Renal pelvis (tissue), 4 donors: ENCODE results near the gene GALNT1. TPM values are rescaled to one million over a fixed set of nuclear protein-coding genes. Genes with fewer than 3 reads are reported as not detected.
A peak's percentile ranks its signal among the peaks of the same experiment; 100 is the strongest.

ENCODE experiments used
- DNase-seq: peaks from one replicate; pipeline ENCODE4 v3.0.0-alpha.2; 2013
- polyA plus RNA-seq, 3 donors: library from polyadenylated mRNA; unstranded; fragments of 120-200 nt; gene quantifications; one replicate each; pipeline ENCODE4 v1.2.1, GENCODE V29; 2013; ENCODE audit not compliant: insufficient read length in 3 of 3

Gene GALNT1
- polyA plus RNA-seq, 3 donors: 56.2 to 63.1 (median 59.7) TPM

DNA sequence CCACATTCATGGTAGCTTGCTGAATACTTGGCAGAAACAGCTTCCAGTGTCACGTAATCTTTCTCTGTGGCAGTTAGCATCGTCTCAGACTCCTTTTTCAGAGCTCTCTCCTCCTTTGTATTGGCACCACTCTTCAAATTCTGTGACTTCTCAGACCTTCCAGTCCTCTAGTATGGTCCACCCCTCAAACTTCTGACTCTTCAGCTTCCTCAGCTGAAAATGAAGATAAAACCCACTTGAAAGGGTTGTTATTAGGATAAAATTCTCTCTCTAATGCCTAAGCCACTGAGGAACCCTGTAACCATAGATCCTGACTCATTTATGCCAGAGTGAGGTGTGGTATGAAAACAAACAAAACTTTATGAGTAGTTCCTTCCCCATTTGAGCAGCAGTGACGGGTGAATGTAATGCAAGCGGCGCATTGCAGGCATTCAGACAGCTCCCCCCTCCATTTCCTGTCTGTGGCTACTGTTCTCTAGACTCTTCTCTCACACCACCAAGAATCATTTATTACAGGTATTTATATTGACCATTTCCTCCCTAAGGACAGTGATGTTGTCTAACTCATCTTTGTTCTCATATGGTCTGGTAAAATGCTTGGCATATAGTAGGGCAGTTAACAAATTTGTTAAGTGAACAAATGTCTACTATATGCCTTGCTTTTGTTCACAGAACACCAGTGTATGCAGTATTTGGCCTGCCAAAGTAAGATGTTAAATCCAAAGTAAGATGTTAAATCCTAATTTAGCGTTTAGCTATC is 35.3 kb downstream of the GALNT1 start:
- no peak for DNase-seq

DNA sequence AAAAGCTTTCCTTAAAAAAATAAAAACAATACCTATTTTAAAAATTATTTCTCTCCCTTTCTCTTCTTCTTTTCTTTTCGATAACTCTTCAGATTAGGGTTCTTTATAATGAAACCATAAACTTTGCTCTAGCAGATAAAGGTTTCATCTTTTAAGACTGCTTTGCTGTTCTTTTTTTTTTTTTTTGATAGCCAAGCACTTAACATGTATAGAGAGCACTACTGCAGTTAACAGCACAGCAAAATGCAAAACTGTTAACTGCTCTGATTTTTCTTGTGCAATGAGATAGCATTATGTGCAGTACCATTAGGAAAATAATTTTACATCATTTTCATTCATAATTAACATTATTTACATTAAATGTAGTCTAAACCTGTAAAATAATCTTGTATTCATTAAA is 36.3 kb downstream of the GALNT1 start:
- no peak for DNase-seq

DNA sequence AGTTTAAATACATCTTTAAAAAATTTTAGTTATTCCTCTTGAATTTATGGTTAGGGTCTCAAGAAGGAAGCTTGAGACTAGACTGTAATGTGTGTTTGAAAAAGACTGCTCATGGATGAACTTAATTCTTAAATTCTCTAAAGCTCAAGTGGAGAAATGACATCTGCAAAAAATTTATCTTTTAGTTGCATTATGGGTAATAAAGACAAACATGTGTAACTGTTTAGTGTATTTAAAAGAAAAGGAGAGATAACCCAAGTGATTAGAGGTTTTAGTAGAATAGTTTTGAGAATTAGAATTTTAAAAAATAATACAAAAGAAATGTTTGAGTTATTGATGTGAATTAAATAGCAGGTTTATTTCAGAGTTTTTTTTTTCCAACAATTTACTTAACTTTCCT is 36.7 kb downstream of the GALNT1 start:
- no peak for DNase-seq

DNA sequence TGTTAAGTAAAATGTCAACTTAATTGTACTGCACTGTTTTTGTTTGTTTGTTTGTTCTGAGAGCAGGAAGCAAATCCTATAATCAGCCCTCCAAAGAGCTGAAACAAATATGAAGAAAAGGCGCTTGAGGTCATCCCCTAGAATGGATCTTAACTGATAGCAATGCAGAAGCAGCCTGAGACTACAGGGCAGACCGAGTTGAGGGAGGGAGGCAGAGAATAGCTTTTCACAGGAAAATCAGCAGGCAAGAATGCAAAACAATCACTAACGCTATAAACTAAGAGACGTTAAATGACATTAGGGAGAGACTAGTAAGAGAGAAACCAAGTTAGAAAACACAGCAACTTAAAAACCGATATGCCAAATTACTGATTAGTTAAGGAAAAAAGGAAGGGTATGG is 37.2 kb downstream of the GALNT1 start:
- no peak for DNase-seq

DNA sequence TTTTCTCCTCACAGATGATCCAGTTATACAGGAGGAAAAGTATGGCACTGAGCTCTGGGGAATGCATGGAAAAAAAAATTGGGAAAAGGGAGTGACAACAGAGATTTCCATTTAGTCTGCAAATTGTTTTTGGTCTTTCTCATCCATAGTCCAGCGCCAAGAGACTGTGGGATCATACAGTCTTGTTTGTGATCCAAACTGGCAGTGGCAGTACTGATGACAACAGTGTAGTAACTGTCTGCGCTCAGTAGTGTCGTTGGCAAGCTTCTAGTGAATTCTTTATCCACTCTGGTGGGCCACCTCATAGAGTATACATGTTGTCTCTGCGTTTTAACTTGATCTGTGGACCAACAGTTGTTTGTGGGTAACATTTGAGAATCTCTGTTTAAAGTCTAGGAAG is 37.9 kb downstream of the GALNT1 start:
- no peak for DNase-seq

DNA sequence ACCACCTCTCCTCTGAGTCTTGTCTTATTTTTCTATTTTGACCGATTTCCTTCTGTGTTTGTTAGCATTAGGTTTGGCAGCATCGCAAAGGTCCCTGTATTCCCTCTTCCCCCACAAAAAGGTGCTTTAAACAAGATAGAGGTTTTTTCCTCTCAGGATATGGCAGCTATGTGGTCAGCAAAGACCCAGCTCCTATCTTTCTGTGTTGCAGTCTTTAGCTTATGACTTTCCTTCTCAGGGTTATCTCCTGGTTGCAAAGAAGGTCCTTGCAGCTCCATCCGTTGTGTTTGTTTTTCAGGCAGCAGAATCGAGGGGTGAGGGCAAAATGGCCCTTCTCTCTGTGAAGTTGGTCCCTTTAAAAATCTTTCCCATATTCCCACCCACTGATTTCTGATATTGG is 38.4 kb downstream of the GALNT1 start:
- no peak for DNase-seq

DNA sequence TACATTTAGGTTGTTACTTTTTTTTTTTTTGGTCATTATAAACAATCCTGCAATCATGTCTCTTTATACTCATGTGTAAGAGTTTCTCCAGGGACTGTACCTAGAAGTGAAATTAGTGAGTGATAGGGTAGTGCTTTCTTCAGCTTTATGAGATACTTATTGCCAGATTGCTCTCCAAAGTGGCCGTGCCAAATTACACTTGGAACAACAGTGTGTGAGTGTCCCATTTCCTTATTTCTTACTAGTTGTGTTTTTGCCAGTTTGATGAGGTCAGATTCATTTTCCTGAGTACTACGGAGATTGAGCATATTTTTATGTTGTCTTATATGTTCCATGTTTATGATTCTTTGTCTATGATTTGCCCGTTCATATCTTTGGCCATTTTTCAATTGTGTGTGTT is 39.2 kb downstream of the GALNT1 start:
- DNase-seq: no peak

DNA sequence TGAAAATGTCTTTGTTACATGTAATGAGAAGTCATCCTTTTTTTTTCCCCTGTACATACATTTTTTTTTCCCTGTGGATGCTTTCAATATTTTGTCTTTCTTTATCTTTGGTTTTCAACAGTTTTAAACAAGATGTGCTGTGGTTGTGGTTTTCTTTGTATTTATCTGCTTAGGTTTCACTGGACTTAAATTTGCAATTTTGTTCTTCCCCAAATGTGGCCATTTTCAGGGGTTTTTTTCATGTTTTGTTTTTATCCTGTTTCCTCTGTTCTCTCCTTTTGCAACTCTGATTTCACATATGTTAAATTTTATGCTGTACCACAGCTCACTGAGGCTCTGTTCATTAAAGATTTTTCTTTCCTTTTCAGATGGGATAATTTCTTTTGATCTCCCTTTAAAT is 41.7 kb downstream of the GALNT1 start:
- no peak for DNase-seq

DNA sequence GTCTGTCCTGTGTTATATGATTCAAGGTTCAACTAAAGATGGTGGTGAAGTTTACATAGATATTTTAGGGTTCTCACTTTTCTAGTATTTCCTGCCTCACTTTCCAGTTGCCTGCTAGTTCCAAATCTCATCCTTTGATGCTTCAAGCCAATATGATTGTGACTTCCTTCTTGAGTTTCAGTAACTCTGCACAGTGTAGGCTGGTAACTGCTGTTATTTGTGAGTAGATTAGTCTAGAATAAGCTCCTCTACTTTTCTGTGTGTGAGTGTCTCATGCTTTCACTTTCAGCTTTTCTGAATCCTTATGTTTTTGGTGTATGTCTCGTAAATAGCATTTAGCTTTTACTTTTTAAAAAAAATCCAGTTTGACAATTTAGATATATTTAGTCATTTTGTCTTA is 42.6 kb downstream of the GALNT1 start:
- DNase-seq: no peak

DNA sequence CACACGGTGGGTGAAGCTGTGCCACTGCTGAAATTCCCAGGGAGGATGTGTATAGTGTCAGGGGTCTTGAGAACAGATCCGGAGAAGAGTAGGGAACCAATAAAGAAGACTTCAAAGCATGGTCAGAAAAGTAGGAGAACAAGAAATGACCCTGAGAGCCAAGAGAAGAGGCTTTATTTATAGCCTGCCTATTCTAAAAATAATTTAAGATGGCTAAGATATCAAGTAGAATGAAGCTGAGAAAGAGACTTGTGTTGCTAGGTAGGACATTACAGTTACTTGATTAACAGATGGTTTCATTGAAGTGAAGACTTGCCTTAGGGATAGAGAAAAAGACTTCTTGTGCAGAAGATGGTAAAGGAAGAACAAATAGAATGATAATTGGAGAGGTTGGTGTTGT is 43.7 kb downstream of the GALNT1 start:
- DNase-seq: no peak

DNA sequence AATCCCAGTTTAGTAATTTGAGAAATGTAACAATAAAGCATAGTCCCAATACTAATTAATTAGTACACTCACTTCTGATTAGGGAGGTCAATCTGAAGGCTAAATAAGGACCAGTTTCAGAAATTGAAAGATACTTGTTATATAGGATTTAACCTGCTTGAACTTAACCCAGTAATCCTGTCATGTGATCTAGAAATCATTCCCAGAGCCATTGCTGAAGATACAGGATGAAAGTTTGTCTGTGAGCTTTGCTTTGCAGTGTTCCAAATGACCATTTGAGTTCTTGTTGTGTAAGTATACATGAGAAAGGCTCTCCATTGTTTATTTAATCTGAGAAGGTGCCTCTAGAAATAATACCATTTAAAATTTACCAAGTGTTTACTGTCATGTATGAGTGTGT is 52.2 kb downstream of the GALNT1 start:
- DNase-seq: no peak

DNA sequence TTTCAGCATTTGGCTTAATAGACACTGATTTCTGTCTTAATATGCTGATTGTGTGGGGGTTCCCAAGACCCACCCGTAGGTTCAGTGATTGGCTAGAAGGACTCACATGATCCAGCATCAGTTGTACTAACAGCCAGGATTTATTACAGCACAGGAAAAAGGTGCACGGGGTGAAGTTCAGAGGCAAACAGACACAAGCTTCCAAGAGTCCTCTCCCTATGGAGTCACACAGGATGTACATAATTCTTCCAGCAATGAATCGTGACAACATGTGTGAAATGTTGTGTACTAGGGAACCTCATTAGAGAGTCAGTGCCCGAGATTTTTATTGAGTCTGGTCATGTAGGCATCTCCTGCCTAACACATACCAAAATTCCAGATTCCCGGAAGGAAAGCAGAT is 52.8 kb downstream of the GALNT1 start:
- no peak for DNase-seq

DNA sequence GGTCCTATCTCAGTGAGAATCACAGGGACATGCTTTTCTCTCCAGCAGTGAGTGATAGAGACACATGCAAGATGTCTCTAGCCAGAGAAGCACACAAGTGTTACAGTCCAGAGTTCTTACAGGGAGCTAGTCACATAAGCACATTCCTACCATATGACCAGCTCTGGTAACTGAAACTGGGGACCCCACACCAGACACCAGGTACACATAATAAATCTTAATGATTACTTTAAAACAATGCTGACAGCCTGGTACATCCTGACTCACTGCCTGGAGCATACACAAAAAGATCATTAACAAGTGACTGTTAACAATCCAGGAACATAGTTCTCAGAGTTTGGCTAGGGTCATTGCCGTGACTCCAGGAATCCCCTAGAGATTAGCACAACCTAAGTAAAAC is 53.6 kb downstream of the GALNT1 start:
- no peak for DNase-seq

DNA sequence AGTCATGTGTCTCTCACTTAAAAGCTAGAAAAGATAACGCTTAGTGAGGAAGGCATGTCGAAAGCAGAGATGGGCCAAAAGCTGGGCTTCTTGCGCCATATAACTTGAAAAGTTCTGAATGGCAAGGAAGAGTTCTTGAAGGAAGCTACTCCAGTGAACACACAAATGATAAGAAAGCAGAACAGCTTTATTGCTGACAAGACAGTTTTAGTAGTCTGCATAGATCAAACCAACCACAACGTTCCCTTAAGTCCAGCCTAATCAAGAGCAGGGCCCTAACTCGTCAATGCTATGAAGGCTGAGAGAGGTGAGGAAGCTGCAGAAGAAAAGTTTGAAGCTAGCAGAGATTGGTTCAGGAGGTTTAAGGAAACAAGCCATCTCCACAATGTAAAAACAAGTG is 55.7 kb downstream of the GALNT1 start:
- no peak for DNase-seq

DNA sequence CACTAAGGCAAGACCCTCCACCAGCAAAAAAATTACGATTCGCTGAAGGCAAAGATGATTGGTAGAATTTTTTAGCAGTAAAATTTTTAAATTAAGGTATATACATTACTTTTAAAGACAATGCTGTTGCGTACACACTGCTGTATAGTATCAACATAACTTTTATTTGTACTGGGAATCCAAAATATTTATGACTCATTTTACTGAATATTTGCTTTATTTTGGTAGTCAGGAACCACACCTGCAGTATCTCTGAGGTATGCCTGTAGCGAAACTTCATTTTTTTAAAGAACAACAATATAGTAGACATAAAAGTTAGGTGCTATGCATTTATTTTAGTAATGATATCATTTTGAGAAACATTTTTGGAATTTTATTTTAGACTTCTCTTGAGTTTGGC is 57.8 kb downstream of the GALNT1 start:
- DNase-seq: no peak

DNA sequence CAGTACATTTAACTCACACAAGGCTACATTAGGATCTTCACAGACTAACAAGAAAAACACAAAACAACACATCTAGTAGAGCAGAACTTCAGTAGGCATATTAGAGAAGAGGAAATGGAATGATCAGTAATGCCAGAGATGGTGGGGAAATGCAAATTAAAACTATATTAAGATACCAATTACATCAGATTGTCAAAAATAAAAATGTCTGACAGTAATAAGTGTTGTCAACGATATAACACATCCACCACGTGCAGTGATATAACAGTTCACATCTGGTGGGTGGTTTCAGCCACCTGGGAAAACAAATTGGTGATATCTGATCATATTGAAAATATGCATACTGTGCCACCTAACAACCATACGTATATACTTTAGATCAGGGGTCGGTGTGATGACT is 59.9 kb downstream of the GALNT1 start:
- no peak for DNase-seq

DNA sequence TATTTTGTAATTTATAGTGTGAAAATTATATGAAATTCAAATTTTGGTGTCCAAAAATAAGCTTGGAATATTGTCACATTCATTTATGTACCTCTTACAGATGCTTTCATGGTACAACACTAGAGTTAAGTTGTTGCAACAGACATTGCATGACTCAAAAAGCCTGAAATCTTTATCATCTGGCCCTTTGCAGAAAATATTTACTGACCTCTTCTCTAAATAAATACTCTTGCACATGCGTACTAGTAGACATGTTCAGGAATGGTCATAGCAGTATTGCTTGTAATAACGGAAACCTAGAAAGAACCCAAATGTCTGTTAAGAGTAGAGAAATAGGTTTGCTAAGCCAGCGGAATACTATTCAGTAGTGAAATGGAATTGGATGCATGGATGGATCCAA is 60.4 kb downstream of the GALNT1 start:
- no peak for DNase-seq

DNA sequence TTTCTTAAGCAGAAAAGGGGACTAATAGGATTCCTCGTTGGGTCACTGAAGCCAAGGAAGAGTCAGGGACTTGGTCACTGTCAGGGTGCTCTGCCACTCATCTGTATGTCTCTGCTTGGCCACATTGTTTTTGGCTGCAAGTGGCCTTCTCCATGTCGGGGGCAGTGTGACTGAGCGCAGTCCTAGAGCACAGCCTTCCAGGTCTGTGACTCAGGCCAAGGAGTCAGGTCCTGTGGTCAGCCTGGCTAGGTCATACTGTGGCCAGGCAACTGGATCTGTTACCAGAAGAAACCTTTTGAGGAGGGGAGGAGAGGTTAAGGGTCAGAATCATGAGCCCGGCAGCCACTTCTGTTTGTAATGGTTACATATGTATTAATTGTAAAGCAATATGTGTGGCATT is 61.3 kb downstream of the GALNT1 start:
- DNase-seq: no peak

DNA sequence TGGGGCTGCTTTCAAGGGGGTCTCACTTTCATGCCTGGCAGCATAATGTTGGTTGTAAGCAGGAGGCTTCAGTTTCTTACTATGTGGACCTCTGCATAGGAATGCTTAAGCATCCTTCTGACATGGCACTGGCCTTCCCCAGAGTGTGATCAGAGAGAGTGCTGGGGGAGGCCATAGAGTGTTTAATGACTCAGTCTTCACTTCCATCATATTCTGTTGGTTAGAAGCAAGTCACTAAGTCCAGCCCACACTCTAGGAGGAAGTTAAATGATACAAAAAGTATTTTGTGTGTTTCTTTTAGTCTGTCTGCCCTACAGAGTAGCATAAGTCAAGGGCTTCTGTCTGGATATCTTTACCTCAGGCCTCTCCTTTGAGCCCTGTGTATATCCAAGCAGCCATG is 64.9 kb downstream of the GALNT1 start:
- DNase-seq: no peak

DNA sequence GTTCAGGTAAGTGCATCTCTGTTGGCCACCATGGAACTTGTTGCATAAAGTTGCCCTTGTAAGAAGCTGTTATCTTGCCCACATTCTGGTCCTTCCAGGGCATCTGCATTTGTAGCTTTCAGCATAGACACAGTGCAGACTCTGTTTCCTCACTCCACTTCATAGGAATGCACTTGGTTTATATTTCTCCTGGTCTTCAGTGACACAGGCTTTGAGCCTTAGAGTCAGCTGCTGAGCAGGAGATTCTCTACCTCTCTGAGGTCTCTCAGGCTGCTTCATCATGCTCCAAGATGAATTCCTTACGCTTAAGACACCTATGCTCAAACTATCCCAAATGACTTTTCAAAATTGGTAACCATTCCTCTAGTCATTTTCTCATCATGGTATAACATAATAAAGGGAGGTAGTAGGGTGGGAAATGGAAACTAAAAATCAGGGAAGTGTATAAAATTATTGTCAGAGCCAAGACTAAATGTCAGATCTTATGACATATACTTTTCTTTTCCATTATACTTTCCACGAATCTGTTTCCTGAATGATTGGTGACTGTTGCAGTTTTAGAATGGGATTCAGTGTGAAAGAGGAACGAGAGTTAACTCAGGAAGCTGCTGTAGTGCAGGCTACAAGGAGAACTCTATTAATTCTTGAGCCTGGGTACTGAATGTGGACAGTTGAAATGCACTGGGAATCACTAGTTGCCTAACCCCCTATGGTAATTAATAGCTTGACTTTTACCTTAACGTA is 72.0 kb downstream of the GALNT1 start:
- no peak for DNase-seq

DNA sequence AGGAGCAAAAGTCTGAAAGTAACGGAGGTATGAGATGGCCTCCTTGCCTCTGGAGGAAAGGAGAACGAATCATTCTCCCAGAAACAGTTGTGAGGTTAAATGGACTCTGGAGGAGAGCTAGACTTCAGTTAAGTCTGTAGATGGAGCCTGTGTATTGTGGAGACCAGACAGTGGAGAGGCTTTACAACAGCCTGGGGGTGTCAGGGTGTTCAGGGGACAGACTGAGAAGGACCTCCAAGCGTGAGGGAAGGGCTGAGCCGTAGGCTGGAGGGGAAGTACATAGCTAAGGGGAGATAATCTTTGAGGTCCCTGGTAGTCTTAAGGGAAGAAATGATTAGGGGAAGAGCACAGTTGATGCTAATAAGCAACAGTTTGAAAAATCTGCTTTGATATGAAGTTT is 76.6 kb downstream of the GALNT1 start:
- DNase-seq: no peak

DNA sequence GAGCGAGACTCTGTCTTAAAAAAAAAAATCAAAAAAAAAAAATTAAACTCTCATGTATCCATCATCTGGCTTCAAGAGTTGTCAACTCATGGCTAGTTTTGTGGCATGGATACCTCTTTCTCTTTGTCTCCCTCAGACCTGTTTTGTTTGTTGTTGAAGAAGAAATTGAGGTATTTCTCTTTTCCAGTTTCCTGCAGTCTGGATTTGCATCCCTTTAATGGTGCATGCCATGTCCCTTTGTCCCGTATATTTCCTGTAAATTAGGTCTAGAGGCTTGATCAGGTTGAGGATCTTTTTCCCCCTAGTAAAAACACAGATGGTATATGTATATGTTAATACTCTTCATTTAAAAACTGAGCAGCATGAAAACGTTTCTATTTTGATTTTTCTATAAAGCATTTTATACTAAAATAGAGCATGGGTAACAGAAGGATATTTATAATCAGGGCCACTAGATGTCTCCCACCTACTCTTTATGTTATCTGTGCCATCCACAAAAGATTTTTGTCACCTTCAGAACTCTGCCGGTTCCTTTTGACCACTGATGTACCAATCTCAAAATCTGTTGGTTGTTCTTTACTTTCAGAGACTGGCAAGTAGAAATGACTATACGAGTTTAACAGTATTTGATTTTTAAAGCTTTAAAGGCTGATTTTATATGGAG is 80.1 kb downstream of the GALNT1 start:
- DNase-seq: peak; percentile 0
